MCF 10A (cell line): ENCODE results near the gene TPRN. TPM values are rescaled to one million over a fixed set of nuclear protein-coding genes. Genes with fewer than 3 reads are reported as not detected.

Experiments
- BruUV-seq: library from RNA; stranded (reverse); fragments of 400-500 nt; replicated peaks from 2 replicates; lab custom pipeline; 2021; lab: Mats Ljungman, UMichigan
- CTCF ChIA-PET: fragments of 300-600 bp; sonication (Branson Sonifier 250); formaldehyde crosslinking; extraction: SDS; loops from one replicate; lab custom pipeline; 2021; ENCODE audit warnings: antibody characterized with exemption, inconsistent platforms; lab: Yijun Ruan, JAX
- POLR2A ChIA-PET: fragments of 300-600, 350-650 bp; sonication (Branson Sonifier 250); formaldehyde crosslinking; extraction: SDS; loops from one replicate; lab custom pipeline; 2020; ENCODE audit warnings: antibody characterized with exemption, inconsistent platforms; lab: Yijun Ruan, JAX
- DNase-seq: peaks from one replicate; pipeline ENCODE4 v3.0.0-alpha.2; 2018; ENCODE audit not compliant: unreplicated experiment
- H3K27ac Mint-ChIP-seq: one replicate; pipeline ENCODE4 v1.8.0; 2022; ENCODE audit warnings: mild to moderate bottlenecking, low read depth, mixed read lengths; ENCODE audit not compliant: unreplicated experiment
- H3K27me3 Mint-ChIP-seq: one replicate; pipeline ENCODE4 v1.8.0; 2022; ENCODE audit warnings: mixed read lengths; ENCODE audit not compliant: insufficient read depth, unreplicated experiment
- H3K36me3 Mint-ChIP-seq: one replicate; pipeline ENCODE4 v1.8.0; 2022; ENCODE audit warnings: mild to moderate bottlenecking, moderate library complexity, mixed read lengths; ENCODE audit not compliant: insufficient read depth, unreplicated experiment
- H3K4me1 Mint-ChIP-seq: one replicate; pipeline ENCODE4 v1.8.0; 2022; ENCODE audit warnings: mixed read lengths; ENCODE audit not compliant: insufficient read depth, unreplicated experiment
- H3K4me3 Mint-ChIP-seq: one replicate; pipeline ENCODE4 v1.8.0; 2022; ENCODE audit warnings: mild to moderate bottlenecking, moderate library complexity, mixed read lengths; ENCODE audit not compliant: unreplicated experiment
- H3K9me3 Mint-ChIP-seq: one replicate; pipeline ENCODE4 v1.8.0; 2022; ENCODE audit warnings: mixed read lengths; ENCODE audit not compliant: unreplicated experiment
- intact Hi-C: fragments of 100-400 bp; cut with micrococcal nuclease; formaldehyde crosslinking; loops from 2 replicates; pipeline ENCODE4 v1.14.1; 2022
- total RNA-seq: library from RNA; stranded (reverse); gene quantifications from 2 replicates; pipeline ENCODE4 v1.2.3, GENCODE V29; 2022
- TF ChIP-seq, protein P1 (sequence below): fragments of 200-600 bp; IDR thresholded peaks from one replicate; pipeline ENCODE4 v1.8.0; 2022; ENCODE audit warnings: antibody characterized with exemption, mild to moderate bottlenecking; ENCODE audit not compliant: unreplicated experiment

TPRN gene
- total RNA-seq, 1 experiment from 2014 or later: 13.4 TPM

DNA sequence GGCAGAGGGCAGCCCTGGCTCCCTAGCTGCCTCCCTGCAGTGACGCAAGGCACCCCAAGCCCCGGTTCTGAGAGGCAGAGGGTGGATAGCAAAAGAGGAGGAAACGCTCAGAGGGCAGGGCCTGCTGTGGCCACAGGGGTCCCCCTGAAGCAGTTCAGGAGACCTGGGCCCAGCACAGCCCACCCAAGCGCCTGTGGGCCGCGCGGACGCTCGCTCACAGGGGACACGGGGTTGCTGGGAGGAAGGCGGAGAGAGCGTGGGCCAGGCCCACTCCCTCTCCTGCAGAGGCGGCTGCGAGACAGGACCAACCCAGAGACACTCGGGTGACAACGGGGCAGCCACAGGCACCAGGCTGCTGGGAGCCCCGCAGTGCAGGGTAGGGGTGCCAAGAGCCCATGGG, 20.8 kb downstream of the TPRN start:
- ChIA-PET POLR2A (interaction anchor here (2.0 kb wide), 1 partner anchor 50 kb away, joined by 6 read pairs; no protein-coding TSS in a partner anchor), CTCF (no interaction called here)
- peaks cover 25% of the 10 kb centered on the region for H3K36me3 Mint-ChIP-seq
- H3K27me3 Mint-ChIP-seq: no peaks in the 10 kb centered on the region
- no peaks in the 10 kb centered on the region for H3K4me1 Mint-ChIP-seq
- TF ChIP-seq, protein P1, sequence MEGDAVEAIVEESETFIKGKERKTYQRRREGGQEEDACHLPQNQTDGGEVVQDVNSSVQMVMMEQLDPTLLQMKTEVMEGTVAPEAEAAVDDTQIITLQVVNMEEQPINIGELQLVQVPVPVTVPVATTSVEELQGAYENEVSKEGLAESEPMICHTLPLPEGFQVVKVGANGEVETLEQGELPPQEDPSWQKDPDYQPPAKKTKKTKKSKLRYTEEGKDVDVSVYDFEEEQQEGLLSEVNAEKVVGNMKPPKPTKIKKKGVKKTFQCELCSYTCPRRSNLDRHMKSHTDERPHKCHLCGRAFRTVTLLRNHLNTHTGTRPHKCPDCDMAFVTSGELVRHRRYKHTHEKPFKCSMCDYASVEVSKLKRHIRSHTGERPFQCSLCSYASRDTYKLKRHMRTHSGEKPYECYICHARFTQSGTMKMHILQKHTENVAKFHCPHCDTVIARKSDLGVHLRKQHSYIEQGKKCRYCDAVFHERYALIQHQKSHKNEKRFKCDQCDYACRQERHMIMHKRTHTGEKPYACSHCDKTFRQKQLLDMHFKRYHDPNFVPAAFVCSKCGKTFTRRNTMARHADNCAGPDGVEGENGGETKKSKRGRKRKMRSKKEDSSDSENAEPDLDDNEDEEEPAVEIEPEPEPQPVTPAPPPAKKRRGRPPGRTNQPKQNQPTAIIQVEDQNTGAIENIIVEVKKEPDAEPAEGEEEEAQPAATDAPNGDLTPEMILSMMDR: no peak
- DNase-seq: no peak
- no peaks in the 10 kb centered on the region for H3K9me3 Mint-ChIP-seq
- no TSS peak for BruUV-seq
- intact Hi-C loops: loop anchor here (10.0 kb wide), 1 partner anchor 45 kb away; the partner anchor contains the start of genes CYSRT1, RNF208 and RNF224
- H3K4me3 Mint-ChIP-seq: no peak overlapping the region
- H3K27ac Mint-ChIP-seq: no peak overlapping the region

DNA sequence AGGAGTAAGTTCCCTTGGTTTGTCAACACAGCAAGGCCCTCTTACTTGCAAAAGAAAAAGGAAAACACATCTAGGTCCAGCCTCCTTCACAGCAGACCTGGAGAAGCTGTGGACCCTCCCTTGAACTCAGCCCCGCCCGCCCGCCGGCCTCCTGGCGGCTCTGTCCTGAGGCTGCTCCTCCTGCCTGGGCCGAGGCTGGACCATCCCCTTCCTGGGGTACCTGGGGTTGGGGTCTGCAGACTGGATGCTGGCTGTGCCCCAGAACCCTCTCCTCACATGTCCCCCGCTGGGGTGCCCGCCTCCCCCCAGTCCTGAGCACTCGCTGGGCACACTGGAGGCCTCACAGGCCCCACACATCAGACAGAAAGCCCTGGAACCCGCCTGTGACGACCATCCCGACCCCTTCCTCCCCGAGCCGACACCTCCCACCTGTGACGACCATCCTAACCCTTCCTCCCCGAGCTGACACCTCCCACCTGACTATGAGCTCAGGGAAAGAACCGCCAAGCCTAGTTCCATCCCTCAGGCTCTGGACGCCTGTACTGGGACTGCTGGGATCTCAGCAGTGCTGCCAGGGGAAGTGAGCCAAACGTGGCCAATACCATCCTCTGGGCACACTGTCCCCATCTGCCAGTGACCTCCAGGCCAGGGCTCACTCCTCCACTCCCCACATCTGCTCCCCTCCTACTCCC, 21.5 kb downstream of the TPRN start:
- Mint-ChIP-seq H3K27me3 (no peaks in the 10 kb centered on the region), H3K36me3 (peaks cover 25% of the 10 kb centered on the region), H3K4me3 (no peak overlapping the region), H3K4me1 (no peaks in the 10 kb centered on the region), H3K27ac (no peak overlapping the region), H3K9me3 (no peaks in the 10 kb centered on the region)
- BruUV-seq: no TSS peak
- POLR2A ChIA-PET: interaction anchor here (1.1 kb wide), 1 partner anchor 52 kb away, joined by 3 read pairs; no protein-coding TSS in a partner anchor
- TF ChIP-seq, protein P1: no peak
- intact Hi-C loops: loop anchor here (10.0 kb wide), 1 partner anchor 46 kb away; the partner anchor contains the start of genes CYSRT1, RNF208 and RNF224
- CTCF ChIA-PET: interaction anchor here (0.6 kb wide), 1 partner anchor 1090 kb away, joined by 3 read pairs; no protein-coding TSS in a partner anchor
- DNase-seq: no peak

DNA sequence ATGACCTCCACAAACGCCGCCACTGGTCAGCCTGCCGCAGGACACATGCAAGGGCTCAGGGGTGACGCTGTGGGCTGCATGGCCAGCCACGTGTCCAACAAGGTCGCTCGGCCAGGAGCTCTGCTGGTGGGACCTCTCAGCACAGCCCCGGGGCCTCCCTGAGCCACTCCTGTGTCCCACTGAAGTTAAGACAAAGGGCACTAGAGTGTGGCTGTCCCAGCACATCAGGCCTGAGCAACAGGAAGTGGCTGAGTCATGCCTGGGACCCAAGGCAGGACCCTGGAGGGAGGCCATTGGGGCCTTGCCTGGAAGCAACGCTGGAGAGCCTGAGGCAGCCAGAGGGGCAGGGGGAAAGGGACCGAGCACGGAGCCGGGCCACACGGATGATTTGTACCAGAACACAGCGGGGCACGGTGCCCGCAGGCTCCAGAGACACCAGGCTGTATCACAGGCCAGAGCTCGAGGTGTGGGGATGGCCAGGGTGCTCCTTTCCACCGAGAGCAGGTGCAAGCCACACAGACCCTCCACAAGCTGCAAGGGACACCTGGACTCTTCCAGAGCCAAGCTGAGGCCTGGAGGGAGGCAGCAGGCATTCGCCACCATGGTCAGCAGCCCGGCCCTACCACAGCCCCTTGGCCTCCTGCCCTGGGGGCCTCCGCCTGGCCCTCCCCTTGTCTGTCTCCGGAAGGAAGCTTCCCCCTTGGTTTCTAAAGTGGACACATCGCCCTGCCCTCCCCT, 22.2 kb downstream of the TPRN start:
- intact Hi-C loops: loop anchor here (10.0 kb wide), 1 partner anchor 46 kb away; the partner anchor contains the start of genes CYSRT1, RNF208 and RNF224
- Mint-ChIP-seq H3K4me3 (no peak overlapping the region), H3K36me3 (peaks cover 22% of the 10 kb centered on the region), H3K27me3 (no peaks in the 10 kb centered on the region), H3K27ac (no peak overlapping the region), H3K9me3 (no peaks in the 10 kb centered on the region), H3K4me1 (no peaks in the 10 kb centered on the region)
- no peak for DNase-seq
- BruUV-seq: no TSS peak
- TF ChIP-seq, protein P1: no peak
- CTCF ChIA-PET: interaction anchor here (0.6 kb wide), 3 partner anchors 13 to 1090 kb away, joined by 3 read pairs; no protein-coding TSS in a partner anchor
- POLR2A ChIA-PET: interaction anchor here (1.1 kb wide), 1 partner anchor 52 kb away, joined by 3 read pairs; no protein-coding TSS in a partner anchor
